H9 (cell line): Measurements from ENCODE around the gene MLLT6. TPM values are rescaled to one million over a fixed set of nuclear protein-coding genes. Genes with fewer than 3 reads are reported as not detected.

Experiments
- DNase-seq: peaks from one replicate; pipeline ENCODE4 v3.0.0-alpha.2; 2017
- H2AFZ ChIP-seq: one replicate; pipeline ENCODE4 v1.6.1; 2013; ENCODE audit warnings: mild to moderate bottlenecking, low read length, control low read depth, moderate library complexity
- H2AK5ac ChIP-seq: 2 replicates; pipeline ENCODE4 v1.6.1; 2013; ENCODE audit warnings: low read length, control low read depth, mixed read lengths; ENCODE audit not compliant: insufficient read length
- H2BK120ac ChIP-seq: one replicate; pipeline ENCODE4 v1.6.1; 2013; ENCODE audit warnings: low read depth, mild to moderate bottlenecking, low read length, control low read depth, inconsistent platforms; ENCODE audit not compliant: poor library complexity, severe bottlenecking
- H2BK12ac ChIP-seq: 2 replicates; pipeline ENCODE4 v1.6.1; 2013; ENCODE audit warnings: low read length, control low read depth, mixed read lengths, low read depth; ENCODE audit not compliant: insufficient read length
- H2BK15ac ChIP-seq: 2 replicates; pipeline ENCODE4 v1.6.1; 2013; ENCODE audit warnings: low read depth, low read length, control low read depth
- H2BK20ac ChIP-seq: one replicate; pipeline ENCODE4 v1.6.1; 2013; ENCODE audit warnings: low read depth, mild to moderate bottlenecking, low read length, control low read depth, inconsistent platforms; ENCODE audit not compliant: poor library complexity, severe bottlenecking
- H2BK5ac ChIP-seq: 2 replicates; pipeline ENCODE4 v1.6.1; 2013; ENCODE audit warnings: low read length, control low read depth, mixed read lengths; ENCODE audit not compliant: insufficient read length
- H3K14ac ChIP-seq: 2 replicates; pipeline ENCODE4 v1.6.1; 2013; ENCODE audit warnings: low read length, control low read depth; ENCODE audit not compliant: insufficient read depth
- H3K18ac ChIP-seq: 2 replicates; pipeline ENCODE4 v1.6.1; 2013; ENCODE audit warnings: low read depth, mild to moderate bottlenecking, mixed read lengths, low read length, control low read depth; ENCODE audit not compliant: insufficient read length
- H3K23ac ChIP-seq: 2 replicates; pipeline ENCODE4 v1.6.1; 2013; ENCODE audit warnings: low read length, control low read depth, mixed read lengths, low read depth; ENCODE audit not compliant: insufficient read length
- H3K23me2 ChIP-seq: 2 replicates; pipeline ENCODE4 v1.6.1; 2013; ENCODE audit warnings: low read depth, mild to moderate bottlenecking, mixed read lengths, low read length, control low read depth; ENCODE audit not compliant: insufficient read length, poor library complexity, severe bottlenecking
- H3K27ac ChIP-seq: 2 replicates; pipeline ENCODE4 v1.5.1; 2013; ENCODE audit warnings: low read length, control low read depth, mixed read lengths, low read depth; ENCODE audit not compliant: insufficient read length
- H3K27me3 ChIP-seq: 2 replicates; pipeline ENCODE4 v1.6.1; 2013; ENCODE audit warnings: low read length, control low read depth, inconsistent platforms; ENCODE audit not compliant: insufficient read depth
- H3K4ac ChIP-seq: 2 replicates; pipeline ENCODE4 v1.6.1; 2013; ENCODE audit warnings: low read depth, mild to moderate bottlenecking, control low read depth, inconsistent platforms, low read length, moderate library complexity
- H3K4me1 ChIP-seq: 2 replicates; pipeline ENCODE4 v1.6.1; 2013; ENCODE audit warnings: low read length, control low read depth, inconsistent platforms; ENCODE audit not compliant: insufficient read depth
- H3K4me2 ChIP-seq: 2 replicates; pipeline ENCODE4 v1.6.1; 2013; ENCODE audit warnings: low read length, control low read depth, mixed read lengths; ENCODE audit not compliant: insufficient read length, insufficient read depth
- H3K56ac ChIP-seq: 2 replicates; pipeline ENCODE4 v1.6.1; 2013; ENCODE audit warnings: low read depth, mild to moderate bottlenecking, mixed read lengths, low read length, control low read depth; ENCODE audit not compliant: insufficient read length
- H3K79me1 ChIP-seq: 2 replicates; pipeline ENCODE4 v1.6.1; 2013; ENCODE audit warnings: low read depth, mild to moderate bottlenecking, moderate library complexity, low read length, control low read depth, inconsistent platforms; ENCODE audit not compliant: insufficient read depth, poor library complexity, severe bottlenecking
- H3K79me2 ChIP-seq: 2 replicates; pipeline ENCODE4 v1.6.1; 2013; ENCODE audit warnings: low read length, control low read depth, inconsistent platforms; ENCODE audit not compliant: insufficient read depth
- H3K9ac ChIP-seq: 2 replicates; pipeline ENCODE4 v1.6.1; 2013; ENCODE audit warnings: low read length, control low read depth, mixed read lengths; ENCODE audit not compliant: insufficient read length; ENCODE audit errors: extremely low read depth
- H3K9me3 ChIP-seq: one replicate; pipeline ENCODE4 v1.6.1; 2013; ENCODE audit warnings: low read depth, low read length, inconsistent platforms; ENCODE audit not compliant: control insufficient read depth
- H3T11ph ChIP-seq: one replicate; pipeline ENCODE4 v1.6.1; 2013; ENCODE audit warnings: mild to moderate bottlenecking, low read length, control low read depth, inconsistent platforms
- H4K20me1 ChIP-seq: one replicate; pipeline ENCODE4 v1.6.1; 2013; ENCODE audit not compliant: control insufficient read depth, insufficient read length, insufficient read depth
- H4K5ac ChIP-seq: 2 replicates; pipeline ENCODE4 v1.6.1; 2013; ENCODE audit warnings: low read depth, mild to moderate bottlenecking, mixed read lengths, low read length, control low read depth; ENCODE audit not compliant: insufficient read length
- H4K8ac ChIP-seq: replicated peaks from 2 replicates; pipeline ENCODE4 v1.6.1; 2013; ENCODE audit warnings: low read length, control low read depth, mixed read lengths, low read depth; ENCODE audit not compliant: insufficient read length
- H4K91ac ChIP-seq: 2 replicates; pipeline ENCODE4 v1.6.1; 2013; ENCODE audit warnings: low read depth, mild to moderate bottlenecking, moderate library complexity, mixed read lengths, low read length, control low read depth; ENCODE audit not compliant: insufficient read length
- H3K27ac Mint-ChIP-seq, 3 experiments: 2 replicates in 2 of 3; 3 replicates in 1 of 3; pipeline ENCODE4 v1.8.0; 2020 to 2021; ENCODE audit warnings: mixed read lengths in 3 of 3, mild to moderate bottlenecking in 1 of 3, moderate library complexity in 1 of 3
- H3K27me3 Mint-ChIP-seq: 2 replicates; pipeline ENCODE4 v1.8.0; 2021; ENCODE audit warnings: low read depth, mild to moderate bottlenecking, moderate library complexity, mixed read lengths
- H3K36me3 Mint-ChIP-seq, 3 experiments: 2 replicates in 2 of 3; 3 replicates in 1 of 3; pipeline ENCODE4 v1.8.0; 2020 to 2021; ENCODE audit warnings: low read depth in 3 of 3, mixed read lengths in 3 of 3; ENCODE audit not compliant: insufficient read depth in 1 of 3
- H3K4me1 Mint-ChIP-seq, 2 experiments: 2 replicates each; pipeline ENCODE4 v1.8.0; 2020; ENCODE audit warnings: mixed read lengths in 2 of 2
- H3K4me3 Mint-ChIP-seq, 2 experiments: 2 replicates in 1 of 2; 3 replicates in 1 of 2; pipeline ENCODE4 v1.8.0; 2020 to 2021; ENCODE audit warnings: mild to moderate bottlenecking in 2 of 2, mixed read lengths in 2 of 2, moderate library complexity in 1 of 2
- H3K9me3 Mint-ChIP-seq, 2 experiments: 2 replicates in 1 of 2; 3 replicates in 1 of 2; pipeline ENCODE4 v1.8.0; 2020; ENCODE audit warnings: mild to moderate bottlenecking in 2 of 2, mixed read lengths in 2 of 2, moderate library complexity in 1 of 2
- whole genome bisulfite sequencing: extraction: QIAGEN DNeasy Blood & Tissue Kit; methylation state at CpG from one replicate; pipeline ENCODE4 v1.1.7; 2013; ENCODE audit warnings: missing lambda C conversion rate, low lambda C conversion rate, mixed read lengths; ENCODE audit not compliant: insufficient read length; ENCODE audit errors: extremely low coverage; 5-methylcytosine and 5-hydroxymethylcytosine counted together
- total RNA-seq: library from RNA; stranded (reverse); gene quantifications from 2 replicates; pipeline ENCODE4 v1.2.1, GENCODE V29; 2021
- TF ChIP-seq, protein P1 (sequence below): fragments of 200-600 bp; sonication (generic); conservative IDR thresholded peaks from 3 replicates; pipeline ENCODE4 v1.8.0; 2021; ENCODE audit warnings: antibody characterized with exemption, mild to moderate bottlenecking

Gene MLLT6
- total RNA-seq, 1 experiment from 2014 or later = 26.4 TPM

DNA sequence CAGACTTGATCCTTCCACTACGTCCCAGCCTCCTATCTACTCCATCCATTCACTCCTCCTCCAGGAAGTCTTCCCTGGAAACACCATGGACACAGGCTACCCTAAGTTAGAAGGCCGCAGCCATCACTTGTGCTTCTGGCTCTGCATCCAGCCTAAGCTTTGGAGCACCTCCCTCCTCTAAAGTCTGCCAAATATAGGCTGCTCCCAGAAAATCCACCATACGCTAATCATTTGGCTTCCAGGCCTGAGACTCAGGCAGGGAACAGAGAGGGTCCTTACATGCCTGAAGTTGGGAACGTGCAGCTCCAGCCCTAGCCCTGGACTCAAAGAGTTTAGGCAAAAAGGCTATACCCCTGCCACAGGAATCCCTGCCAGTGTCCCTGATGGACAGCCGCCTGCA lies 36.4 kb downstream of the MLLT6 start:
- Histone ChIP-seq H3K23me2 (peaks cover 7% of the 10 kb centered on the region), H3K79me1 (peaks cover 13% of the 10 kb centered on the region), H3K79me2 (peaks cover 55% of the 10 kb centered on the region), H2AFZ (no peak overlapping the region), H4K91ac (no peak overlapping the region), H3K27me3 (no peaks in the 10 kb centered on the region), H3K9ac (no peak overlapping the region), H3K4me2 (no peak overlapping the region), H3K4ac (no peak overlapping the region), H3K56ac (no peak overlapping the region), H3T11ph (no peak overlapping the region), H3K27ac (no peak overlapping the region), H4K5ac (no peak overlapping the region), H3K23ac (no peak overlapping the region), H3K4me1 (peaks cover 5% of the 10 kb centered on the region; the same call in 1 of the 2 replicates), H2BK120ac (no peak overlapping the region), H3K9me3 (no peaks in the 10 kb centered on the region), H4K20me1 (no peaks in the 10 kb centered on the region), H2BK5ac (no peak overlapping the region), H2BK12ac (no peak overlapping the region), H2AK5ac (no peak overlapping the region), H4K8ac (no peak overlapping the region), H3K18ac (no peak overlapping the region), H3K14ac (no peak overlapping the region), H2BK20ac (no peak overlapping the region), H2BK15ac (no peak overlapping the region)
- no peaks in the 10 kb centered on the region; the same call in none of the 2 replicates for H3K27me3 Mint-ChIP-seq
- peaks cover 42 to 56% of the 10 kb centered on the region in 2 experiments for H3K4me1 Mint-ChIP-seq
- H3K9me3 Mint-ChIP-seq = no peaks in the 10 kb centered on the region; a peak in 1 of 5 replicates
- WGBS = no CpG with 5 or more reads among the region's 5 CpGs
- no peak overlapping the region for H3K4me3 Mint-ChIP-seq
- H3K36me3 Mint-ChIP-seq = peaks cover 27 to 51% (median 45%) of the 10 kb centered on the region in 3 experiments
- no peak for DNase-seq
- H3K27ac Mint-ChIP-seq = no peak overlapping the region; a peak in 1 of 7 replicates
- TF ChIP-seq, protein P1, sequence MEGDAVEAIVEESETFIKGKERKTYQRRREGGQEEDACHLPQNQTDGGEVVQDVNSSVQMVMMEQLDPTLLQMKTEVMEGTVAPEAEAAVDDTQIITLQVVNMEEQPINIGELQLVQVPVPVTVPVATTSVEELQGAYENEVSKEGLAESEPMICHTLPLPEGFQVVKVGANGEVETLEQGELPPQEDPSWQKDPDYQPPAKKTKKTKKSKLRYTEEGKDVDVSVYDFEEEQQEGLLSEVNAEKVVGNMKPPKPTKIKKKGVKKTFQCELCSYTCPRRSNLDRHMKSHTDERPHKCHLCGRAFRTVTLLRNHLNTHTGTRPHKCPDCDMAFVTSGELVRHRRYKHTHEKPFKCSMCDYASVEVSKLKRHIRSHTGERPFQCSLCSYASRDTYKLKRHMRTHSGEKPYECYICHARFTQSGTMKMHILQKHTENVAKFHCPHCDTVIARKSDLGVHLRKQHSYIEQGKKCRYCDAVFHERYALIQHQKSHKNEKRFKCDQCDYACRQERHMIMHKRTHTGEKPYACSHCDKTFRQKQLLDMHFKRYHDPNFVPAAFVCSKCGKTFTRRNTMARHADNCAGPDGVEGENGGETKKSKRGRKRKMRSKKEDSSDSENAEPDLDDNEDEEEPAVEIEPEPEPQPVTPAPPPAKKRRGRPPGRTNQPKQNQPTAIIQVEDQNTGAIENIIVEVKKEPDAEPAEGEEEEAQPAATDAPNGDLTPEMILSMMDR = no peak
